ENCODE measurements around the gene PKIB.
A peak's percentile ranks its signal among the peaks of the same experiment; 100 is the strongest.
"Not testable (repeated sequence)": the region's sequence is repeated elsewhere in the genome, so short reads cannot be mapped to it uniquely, and the experiment has no call there.

PKIB gene, protein sequence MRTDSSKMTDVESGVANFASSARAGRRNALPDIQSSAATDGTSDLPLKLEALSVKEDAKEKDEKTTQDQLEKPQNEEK

DNA sequence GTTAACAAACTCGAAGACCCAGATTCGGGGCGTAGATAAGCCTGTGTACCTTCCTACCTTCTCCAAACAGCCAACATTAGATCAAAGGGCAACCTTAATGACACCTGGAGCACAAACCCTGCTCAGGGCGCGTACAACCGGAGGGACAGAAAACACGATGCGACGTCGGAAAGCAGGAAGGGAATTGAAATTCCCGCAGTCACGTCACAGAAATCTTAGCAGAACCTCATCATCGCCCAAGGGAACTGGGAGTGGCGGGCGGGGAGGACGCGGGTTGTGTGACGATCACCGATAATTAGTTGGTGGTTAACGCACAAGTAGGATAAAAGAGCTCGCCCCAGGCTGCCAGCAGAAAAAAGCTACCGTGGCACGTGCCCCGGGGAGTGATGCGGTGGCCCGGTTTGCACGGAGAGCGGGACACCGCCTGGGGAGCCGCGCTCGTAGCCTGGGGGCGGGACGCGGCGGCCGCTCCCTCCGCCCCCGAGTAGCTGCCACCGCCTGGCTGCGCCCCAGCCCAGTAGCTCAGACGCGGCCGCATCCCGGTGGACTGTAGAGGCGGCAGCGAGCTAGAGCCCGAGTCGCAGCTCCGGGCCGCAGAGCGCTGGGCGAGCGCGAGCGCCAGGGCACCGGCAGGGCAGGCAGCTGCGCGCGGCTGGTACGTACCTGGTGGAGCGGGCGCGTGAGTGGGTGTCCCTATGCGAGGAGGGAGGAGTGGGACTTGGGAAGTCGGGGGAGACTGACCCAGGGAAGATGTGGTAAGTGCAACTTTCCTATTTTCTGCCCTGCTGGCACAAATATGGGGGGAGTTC, at the start of gene PKIB:
PKIB (plus strand) TSS at position 525 of the 809 bp plus-strand sequence. CDS start 107,390 bp downstream, outside the sequence.
- DNase-seq, result peak; percentile 14

GRCh38 chr6:122563364-122564052, 46.7 kb upstream of the PKIB start:
- no peak for DNase-seq

GRCh38 chr6:122564230-122564629, 46.0 kb upstream of the PKIB start:
- DNase-seq, result no peak

DNA sequence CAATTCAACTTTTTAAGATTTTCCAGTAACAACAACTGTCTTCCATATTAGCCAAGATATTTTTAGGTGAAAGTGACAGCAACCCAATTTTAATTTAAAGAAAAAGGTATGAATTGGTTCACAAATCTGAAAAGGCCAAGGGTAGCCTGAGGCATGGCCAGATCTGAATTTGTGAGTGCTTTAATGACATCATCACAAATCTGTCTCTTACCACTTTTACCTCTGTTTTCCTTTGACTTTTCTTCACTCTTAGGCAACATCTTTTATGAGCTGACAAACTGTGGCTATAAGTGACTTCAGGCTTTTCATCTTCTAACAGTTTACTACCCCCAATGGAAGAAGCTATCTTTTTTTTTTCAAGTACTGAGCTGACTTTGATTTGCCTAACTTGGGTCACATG, 44.5 kb upstream of the PKIB start:
- no peak for DNase-seq

GRCh38 chr6:122567034-122567433, 43.2 kb upstream of the PKIB start:
- DNase-seq, result no peak

- no peak for DNase-seq
Measured at GRCh38 chr6:122568350-122568749, 41.9 kb upstream of the PKIB start.

DNA sequence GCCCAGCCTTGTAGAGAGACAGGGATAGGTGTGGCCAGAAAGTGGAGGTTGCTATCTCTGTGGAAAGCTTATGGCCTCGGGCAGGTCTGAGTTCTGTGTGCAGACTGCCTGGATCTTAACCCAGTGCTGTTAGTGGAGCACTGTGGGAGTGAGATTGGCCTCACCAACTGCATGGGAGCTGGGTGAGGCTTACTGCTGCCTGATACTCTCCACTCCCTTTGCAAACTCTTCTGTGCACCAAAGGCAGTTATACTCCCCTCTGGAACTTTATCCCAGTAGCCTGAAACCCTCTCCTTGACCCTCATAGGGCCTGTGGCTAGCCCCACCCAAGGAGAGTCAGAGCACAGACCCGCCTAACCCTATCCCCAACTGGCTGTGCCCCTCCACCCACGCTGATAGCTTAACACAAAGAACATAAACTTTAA, 41.4 kb upstream of the PKIB start:
- DNase-seq, result no peak

DNA sequence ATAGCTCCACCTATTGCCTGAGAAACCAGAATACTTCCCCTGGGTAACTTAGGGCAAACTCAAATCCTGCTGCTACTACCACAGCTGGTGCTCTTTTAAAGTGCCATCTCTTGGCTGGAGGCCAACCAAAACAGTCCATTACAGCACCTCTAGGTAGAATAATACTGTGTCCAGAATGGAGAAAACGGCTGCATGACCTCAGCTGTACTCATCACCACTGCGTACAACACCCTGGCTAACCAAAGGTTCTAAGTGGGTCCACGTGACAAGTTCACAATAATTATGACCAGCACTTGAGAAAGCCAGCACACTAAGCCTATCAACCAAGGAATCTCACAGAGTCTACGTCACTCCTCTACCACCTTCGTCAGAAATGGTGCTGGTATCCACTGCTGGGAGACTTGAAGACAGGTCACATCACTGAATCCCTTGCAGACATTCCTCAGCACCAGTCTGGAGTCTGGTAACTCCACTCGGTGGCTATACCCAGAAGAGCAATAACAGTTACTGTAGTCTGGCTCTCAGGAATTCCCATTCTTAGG, 40.9 kb upstream of the PKIB start:
- DNase-seq, result peak; percentile 77

DNA sequence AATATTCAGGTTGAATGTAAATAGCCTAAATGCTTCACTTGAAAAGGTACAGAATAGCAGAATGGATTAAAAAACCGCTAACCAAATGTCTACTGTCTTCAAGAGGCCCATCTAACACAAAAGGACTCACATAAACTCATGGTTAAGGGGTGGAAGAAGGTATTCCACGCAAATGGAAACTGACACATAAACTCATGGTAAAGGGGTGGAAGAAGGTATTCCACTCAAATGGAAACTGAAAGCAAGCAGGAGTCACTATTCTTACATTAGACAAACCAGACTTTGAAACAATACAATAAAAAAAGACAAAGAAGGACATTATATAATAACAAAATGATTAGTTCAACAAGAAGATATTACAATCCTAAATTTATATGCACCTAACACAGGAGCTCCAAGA, 38.3 kb upstream of the PKIB start:
- no peak for DNase-seq

DNA sequence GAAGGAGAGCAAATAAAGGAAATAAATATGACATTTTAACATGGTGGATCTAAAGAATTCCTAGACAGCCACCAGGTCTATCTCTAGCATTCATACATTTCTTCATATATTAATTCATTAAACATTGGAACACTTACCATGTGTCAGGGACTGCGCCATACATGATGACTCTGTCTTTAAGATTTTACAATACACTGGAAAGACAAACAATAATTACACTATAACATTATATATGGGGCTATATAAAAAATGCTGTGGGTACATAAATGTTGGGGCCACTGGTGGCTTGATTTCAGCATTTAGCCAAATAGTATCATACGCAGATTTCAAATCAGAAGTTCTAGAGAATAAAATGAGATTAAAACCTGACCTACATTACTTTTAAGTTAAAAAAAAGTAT, 33.3 kb upstream of the PKIB start:
- DNase-seq, result no peak

GRCh38 chr6:122578961-122579360, 31.2 kb upstream of the PKIB start:
- no peak for DNase-seq

DNA sequence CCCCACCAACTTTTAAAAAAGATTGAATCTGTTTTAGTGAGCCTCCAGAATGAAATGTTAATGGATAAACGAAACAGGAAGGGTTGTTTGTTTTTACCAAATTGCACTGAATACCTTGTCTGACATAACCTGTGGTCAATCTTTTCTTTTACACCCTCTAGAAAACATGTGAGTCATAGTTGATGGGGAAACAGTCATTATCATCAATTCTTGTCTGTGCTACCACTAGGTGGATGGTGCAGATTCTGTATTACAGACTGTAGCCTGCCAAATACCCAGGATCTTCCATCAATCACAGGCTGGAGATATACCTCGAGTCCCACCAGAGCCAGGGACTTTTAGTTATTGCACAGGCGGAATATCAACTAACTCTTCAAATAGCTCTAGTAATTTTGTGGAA, 29.5 kb upstream of the PKIB start:
- no peak for DNase-seq

- DNase-seq, result no peak
Measured at GRCh38 chr6:122589115-122589514, 21.1 kb upstream of the PKIB start.

- DNase-seq, result not testable (repeated sequence)
Measured at GRCh38 chr6:122598295-122598694, 11.9 kb upstream of the PKIB start.

- DNase-seq, result no peak
Measured at GRCh38 chr6:122604676-122605075, 5.5 kb upstream of the PKIB start.

DNA sequence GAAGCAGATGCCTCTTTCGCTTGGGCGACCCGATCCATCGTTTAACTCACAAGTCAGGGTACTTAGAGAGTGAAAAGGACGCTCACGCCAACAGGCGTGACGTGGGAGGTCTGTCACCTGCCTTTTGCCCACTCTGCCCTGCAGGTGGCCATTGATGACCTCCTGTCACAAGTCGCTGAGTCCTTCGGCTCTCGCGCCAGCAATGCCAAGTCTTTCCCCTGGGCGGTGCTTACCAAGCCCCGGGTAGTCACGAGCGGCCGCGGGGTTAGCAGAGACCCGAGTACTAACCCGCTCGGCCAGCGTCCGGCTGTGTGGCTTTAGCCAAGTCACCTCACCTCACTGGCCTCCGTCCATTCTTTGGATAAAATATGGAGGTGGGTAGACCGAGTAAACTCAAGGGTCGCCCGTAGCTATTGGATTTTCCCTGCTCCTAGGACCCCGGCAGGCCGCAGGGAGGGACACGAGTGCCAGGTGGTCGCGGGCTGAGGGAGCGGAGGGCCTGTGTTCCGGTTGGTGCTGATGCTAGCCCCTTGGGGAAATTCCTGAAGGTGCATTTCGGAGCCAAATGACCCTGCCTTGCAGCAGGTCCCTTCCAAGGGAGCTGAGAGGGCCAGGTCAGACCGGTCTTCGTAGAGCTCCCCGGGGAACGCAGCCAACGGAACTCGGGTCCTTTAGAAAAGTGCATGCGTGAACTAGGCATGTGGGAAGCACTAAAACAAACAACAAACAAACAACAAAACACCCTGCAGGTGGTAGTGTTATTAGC, 668 bp downstream of the PKIB start:
- no peak for DNase-seq

DNA sequence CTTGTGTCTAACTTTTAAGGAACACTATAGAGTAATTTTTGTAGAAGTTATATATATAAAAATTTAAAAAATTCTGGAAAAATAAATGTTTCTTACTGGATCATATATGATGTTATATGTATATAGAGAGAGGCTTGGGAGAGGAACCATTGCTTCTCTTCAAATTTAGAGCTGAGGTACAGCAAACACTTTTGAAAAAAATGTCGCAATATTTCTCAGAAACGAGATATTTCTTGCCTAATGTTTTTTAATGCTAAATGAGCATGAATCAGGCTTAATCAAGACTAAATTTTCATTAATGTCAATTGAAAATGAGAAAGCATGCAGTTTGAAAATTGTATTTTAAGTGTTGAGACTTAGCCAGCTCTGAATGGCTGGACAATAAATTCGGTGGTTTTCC, 2.6 kb downstream of the PKIB start:
- no peak for DNase-seq

- no peak for DNase-seq
Measured at GRCh38 chr6:122614303-122614702, 4.1 kb downstream of the PKIB start.

GRCh38 chr6:122615409-122615808, 5.2 kb downstream of the PKIB start:
- no peak for DNase-seq

GRCh38 chr6:122616877-122617276, 6.7 kb downstream of the PKIB start:
- DNase-seq, result no peak

DNA sequence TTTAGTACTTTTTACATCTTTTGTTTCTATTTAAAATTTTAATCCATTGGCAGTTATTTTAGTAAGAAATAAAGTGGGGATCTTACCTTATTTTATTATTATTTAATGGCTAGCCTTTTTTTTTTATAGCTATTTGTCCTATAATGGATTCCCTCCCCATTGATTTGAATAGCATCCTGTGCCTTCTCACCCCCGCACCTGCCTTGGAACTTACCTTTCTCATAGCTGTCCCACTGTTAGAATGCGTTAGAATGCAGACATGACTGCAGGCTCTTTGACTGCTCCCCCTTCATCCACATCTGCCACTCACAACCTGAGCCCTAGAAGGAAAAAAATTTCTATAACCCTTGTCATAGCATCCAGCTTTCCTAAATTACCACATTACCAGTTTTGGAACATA, 9.1 kb downstream of the PKIB start:
- no peak for DNase-seq

DNA sequence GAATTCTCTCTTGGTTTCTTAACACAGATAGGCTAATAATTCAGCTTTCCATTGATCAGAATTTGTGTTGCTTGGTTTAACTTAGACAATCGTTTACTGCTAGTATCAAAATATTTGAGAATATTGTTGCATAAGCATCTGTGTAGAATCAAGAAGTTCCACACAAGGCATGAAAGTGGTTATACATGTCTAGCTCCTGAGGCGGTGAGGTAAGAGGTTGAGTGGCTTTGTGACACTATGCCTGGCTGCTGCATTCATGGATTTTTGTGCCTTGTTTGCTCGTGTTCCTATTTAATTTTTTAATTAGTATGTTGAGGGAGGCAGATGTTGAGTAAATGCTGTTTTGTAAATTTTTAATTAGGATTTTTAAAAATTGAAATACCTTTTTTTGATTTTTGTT, 10.2 kb downstream of the PKIB start:
- no peak for DNase-seq

DNA sequence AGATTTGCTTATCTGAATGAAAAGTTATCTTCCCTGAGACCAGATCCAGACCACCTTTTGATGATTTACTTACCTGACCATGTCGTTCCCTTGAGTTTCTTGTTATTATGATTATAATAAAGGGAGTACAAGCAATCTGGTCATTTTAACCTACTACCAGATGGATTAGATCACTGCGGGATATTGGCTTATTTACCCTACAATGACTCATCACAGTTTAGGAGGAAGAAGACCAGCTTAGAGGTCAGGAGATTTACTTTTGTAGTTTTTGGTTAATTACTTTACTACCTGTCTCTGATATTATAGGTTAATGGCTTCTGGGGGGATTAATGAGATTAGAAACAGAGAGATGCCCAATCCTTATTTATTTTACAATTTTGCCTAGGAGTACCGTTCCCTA, 10.7 kb downstream of the PKIB start:
- peak; percentile 42 for DNase-seq

Measured in NCI-H524 treated with DMSO at 0.1 percent for 48 hours (cell line).